Ovary (tissue), 9 donors: ENCODE measurements around the gene BRPF3. TPM values are rescaled to one million over a fixed set of nuclear protein-coding genes. Genes with fewer than 3 reads are reported as not detected.

ENCODE experiments used
- DNase-seq, 5 donors: peaks; one replicate each; pipeline ENCODE4 v3.0.0-alpha.2; 2019 to 2020
- H3K27ac ChIP-seq, 2 donors: fragments of 200-600 bp; one replicate each; pipeline versions ENCODE4 v1.5.1 to v1.8.0; 2019 to 2022
- H3K27me3 ChIP-seq: fragments of 200-600 bp; one replicate; pipeline ENCODE4 v1.8.0; 2022
- H3K36me3 ChIP-seq: fragments of 200-600 bp; sonication (generic); one replicate; pipeline ENCODE4 v1.5.1; 2019
- H3K4me1 ChIP-seq: one replicate; pipeline ENCODE4 v1.8.1; 2013; ENCODE audit warnings: mild to moderate bottlenecking, moderate library complexity; ENCODE audit not compliant: insufficient read depth
- H3K4me3 ChIP-seq: fragments of 200-600 bp; sonication (generic); one replicate; pipeline ENCODE4 v1.5.1; 2017
- H3K9me3 ChIP-seq, 2 donors: fragments of 200-600 bp in 1 of 2; sonication (generic) in 1 of 2; one replicate each; pipeline versions ENCODE4 v1.5.1 to v1.8.1; 2013 to 2019; ENCODE audit warnings: mild to moderate bottlenecking in 1 of 2, moderate library complexity in 1 of 2
- EP300 ChIP-seq: sonication (generic); formaldehyde crosslinking; IDR thresholded peaks from one replicate; pipeline ENCODE4 v1.6.1; 2017; ENCODE audit warnings: antibody characterized with exemption
- POLR2A ChIP-seq: fragments of 450-650 bp; IDR thresholded peaks from one replicate; pipeline ENCODE4 v1.6.1; 2017; ENCODE audit warnings: antibody characterized with exemption, mild to moderate bottlenecking, moderate library complexity
- WGBS, 3 donors: extraction: QIAGEN DNeasy Blood & Tissue Kit in 1 of 3; methylation state at CpG; one replicate each; pipeline versions ENCODE4 v1.1.5 to v1.1.7; 2013 to 2017; 5-methylcytosine and 5-hydroxymethylcytosine counted together
- intact Hi-C, 4 donors: fragments of 100-400 bp; cut with DNase I; formaldehyde crosslinking; loops; one replicate each; pipeline versions ENCODE4 v1.11.0 to v1.15.1; 2022 to 2023
- polyA plus RNA-seq, 2 donors: library from polyadenylated mRNA; stranded (reverse); fragments of 200-250 nt in 1 of 2; fragments of 350-450 nt in 1 of 2; fragmentation: Illumina TruSeq in 1 of 2; extraction: RNeasy Lipid Tissue Mini Kit (QIAGEN cat#74804) in 1 of 2; gene quantifications; one replicate each; pipeline ENCODE4 v1.2.3, GENCODE V29; 2013 to 2014
- total RNA-seq, 7 donors: library from RNA; depleted of rRNA in 2 of 7; stranded (reverse); fragments of >200 nt in 2 of 7; fragmentation: NEBNext Ultra II Directional in 3 of 7; extraction: Animal tissue kit (Norgen Biotek cat#: 25700) in 3 of 7; gene quantifications; one replicate each; pipeline versions ENCODE4 v1.1.0 to v1.2.4, GENCODE V29; 2016 to 2023
- TF ChIP-seq, protein P1 (sequence below), 3 donors: fragments of 450-650 bp in 2 of 3; fragments of 200-600 bp in 1 of 3; IDR thresholded peaks; one replicate each; pipeline versions ENCODE4 v1.5.1 to v1.8.0; 2016 to 2022; ENCODE audit warnings: antibody characterized with exemption in 3 of 3, mild to moderate bottlenecking in 1 of 3
- donor health status: DM: no; HTN: no; CAD: no; lungs with moderate emphysema.
- donor health status: DM: no; HTN: no; CAD: no.
- donor health status: Bipolar disorder and iron deficiency.
- donor health status: DM: yes; HTN: yes; CAD: no.
- donor health status: DM: no; HTN: no; CAD: no.
- donor health status: DM: yes; HTN: yes; CAD: no.

Gene BRPF3
- total and polyA plus RNA-seq, 9 donors, result 15.7 to 34.5 (median 30.3) TPM

DNA sequence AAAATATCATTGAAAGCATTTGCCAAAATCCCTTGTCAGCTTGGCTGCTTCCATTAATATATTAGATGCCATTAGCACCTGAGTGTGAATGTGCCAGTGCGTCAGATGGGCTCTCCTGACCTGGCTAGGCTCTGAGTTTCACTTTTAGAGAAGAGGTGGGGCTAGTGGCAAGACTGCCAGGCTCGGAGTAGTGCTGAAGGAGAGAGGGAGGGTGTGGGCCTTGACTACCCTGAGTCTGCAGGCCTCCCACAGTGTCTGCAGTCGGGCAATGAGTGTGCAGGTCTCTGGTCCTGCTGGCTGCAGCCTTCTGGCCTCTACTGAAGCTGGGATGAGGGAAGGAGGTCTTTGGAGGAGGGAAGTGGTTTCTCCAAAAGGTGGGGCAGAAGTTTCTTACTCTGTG is 38.8 kb downstream of the BRPF3 start:
- TF ChIP-seq POLR2A, result no peak
- no peak for TF ChIP-seq EP300
- TF ChIP-seq, protein P1, sequence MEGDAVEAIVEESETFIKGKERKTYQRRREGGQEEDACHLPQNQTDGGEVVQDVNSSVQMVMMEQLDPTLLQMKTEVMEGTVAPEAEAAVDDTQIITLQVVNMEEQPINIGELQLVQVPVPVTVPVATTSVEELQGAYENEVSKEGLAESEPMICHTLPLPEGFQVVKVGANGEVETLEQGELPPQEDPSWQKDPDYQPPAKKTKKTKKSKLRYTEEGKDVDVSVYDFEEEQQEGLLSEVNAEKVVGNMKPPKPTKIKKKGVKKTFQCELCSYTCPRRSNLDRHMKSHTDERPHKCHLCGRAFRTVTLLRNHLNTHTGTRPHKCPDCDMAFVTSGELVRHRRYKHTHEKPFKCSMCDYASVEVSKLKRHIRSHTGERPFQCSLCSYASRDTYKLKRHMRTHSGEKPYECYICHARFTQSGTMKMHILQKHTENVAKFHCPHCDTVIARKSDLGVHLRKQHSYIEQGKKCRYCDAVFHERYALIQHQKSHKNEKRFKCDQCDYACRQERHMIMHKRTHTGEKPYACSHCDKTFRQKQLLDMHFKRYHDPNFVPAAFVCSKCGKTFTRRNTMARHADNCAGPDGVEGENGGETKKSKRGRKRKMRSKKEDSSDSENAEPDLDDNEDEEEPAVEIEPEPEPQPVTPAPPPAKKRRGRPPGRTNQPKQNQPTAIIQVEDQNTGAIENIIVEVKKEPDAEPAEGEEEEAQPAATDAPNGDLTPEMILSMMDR (IDR thresholded peaks at IDR 0.05), result no peak
- H3K36me3 ChIP-seq, result no peaks in the 10 kb centered on the region

DNA sequence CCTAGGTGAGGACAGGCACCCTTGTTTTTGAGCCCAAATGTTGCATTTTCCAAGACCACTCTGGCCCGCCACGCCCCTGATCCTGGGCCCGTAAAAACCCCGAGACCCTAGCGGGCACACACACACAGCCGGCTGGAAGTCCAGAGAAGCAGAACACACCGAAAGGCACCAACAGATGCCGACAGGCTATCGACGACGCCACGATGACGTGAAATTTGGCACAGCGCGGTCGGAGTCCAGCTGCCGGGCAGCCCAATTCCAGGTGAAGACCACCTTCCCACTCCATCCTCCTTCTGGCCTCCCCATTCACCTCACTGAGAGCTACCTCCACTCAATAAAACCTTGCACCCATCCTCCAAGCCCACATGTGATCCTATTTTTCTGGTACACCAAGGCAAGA is 39.3 kb downstream of the BRPF3 start:
- TF ChIP-seq EP300 (no peak), POLR2A (no peak)
- TF ChIP-seq, protein P1 (IDR thresholded peaks at IDR 0.05), result no peak
- Histone ChIP-seq H3K27me3 (no peaks in the 10 kb centered on the region), H3K36me3 (no peaks in the 10 kb centered on the region), H3K27ac (no peak overlapping the region), H3K9me3 (no peaks in the 10 kb centered on the region), H3K4me3 (no peak overlapping the region), H3K4me1 (no peaks in the 10 kb centered on the region)
- 94 to 98% (median 98%) methylated on average over 17 of the region's 17 CpGs for WGBS, 3 donors
- DNase-seq, result no peak
- intact Hi-C loops, result no loop called here

More for the DNA sequence above, 38.8 kb downstream of the BRPF3 start:
- Histone ChIP-seq H3K4me3 (no peak overlapping the region), H3K9me3 (no peaks in the 10 kb centered on the region), H3K27ac (no peak overlapping the region), H3K27me3 (no peaks in the 10 kb centered on the region), H3K4me1 (no peaks in the 10 kb centered on the region)
- 54 to 59% (median 58%) methylated on average over 3 of the region's 3 CpGs for WGBS, 3 donors
- intact Hi-C loops, result no loop called here
- DNase-seq, result no peak

DNA sequence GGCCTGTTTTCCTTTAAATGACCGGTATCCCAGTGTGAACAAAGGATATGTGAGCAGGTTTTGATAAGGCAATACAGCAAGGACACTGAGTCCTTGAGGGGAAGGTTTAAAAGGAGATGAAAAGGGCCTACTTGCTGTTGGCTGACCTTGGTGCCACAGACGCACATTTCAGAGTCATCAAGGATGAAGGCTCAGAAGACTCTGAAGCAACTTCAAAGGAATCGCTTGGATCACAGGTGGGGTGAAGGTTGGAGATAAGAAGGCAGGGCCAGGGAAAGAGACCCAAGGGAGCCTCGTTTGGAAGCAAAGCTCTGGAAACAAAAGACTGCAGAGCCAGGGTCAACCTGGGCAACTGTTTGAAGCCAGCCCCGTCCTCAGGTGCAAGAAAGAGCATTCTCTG is 43.2 kb downstream of the BRPF3 start:
- Histone ChIP-seq H3K4me1 (no peaks in the 10 kb centered on the region), H3K27me3 (no peaks in the 10 kb centered on the region), H3K4me3 (no peak overlapping the region), H3K36me3 (no peaks in the 10 kb centered on the region), H3K27ac (no peak overlapping the region), H3K9me3 (no peaks in the 10 kb centered on the region)
- TF ChIP-seq, protein P1 (IDR thresholded peaks at IDR 0.05), result no peak
- TF ChIP-seq POLR2A, result no peak
- no peak for TF ChIP-seq EP300
- no peak for DNase-seq
- WGBS, 3 donors, result 66 to 72% (median 71%) methylated on average over 5 of the region's 5 CpGs
- intact Hi-C loops, result no loop called here

DNA sequence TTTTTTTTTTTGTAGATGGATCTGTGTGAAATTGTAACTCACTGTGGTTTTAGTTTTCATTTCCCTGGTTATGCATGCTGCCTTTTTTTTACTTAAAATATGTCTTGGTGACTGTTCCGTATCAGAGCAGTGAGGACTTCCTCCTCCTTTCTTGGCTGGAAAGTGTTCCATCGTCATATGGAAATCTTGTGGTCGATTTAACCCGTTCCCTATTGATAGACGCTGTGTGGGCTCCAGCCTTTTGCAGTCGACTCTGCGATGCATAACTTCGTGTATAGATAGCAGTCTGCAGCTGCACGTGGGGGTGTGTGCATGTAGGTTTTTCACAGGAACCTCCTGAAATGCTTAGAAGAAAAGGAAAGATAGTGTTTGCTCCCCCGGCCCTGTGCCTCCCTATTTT is 45.2 kb downstream of the BRPF3 start:
- Histone ChIP-seq H3K27ac (no peak overlapping the region), H3K9me3 (no peaks in the 10 kb centered on the region), H3K4me1 (no peaks in the 10 kb centered on the region), H3K4me3 (no peak overlapping the region), H3K36me3 (no peaks in the 10 kb centered on the region), H3K27me3 (no peaks in the 10 kb centered on the region)
- intact Hi-C loops, result no loop called here
- TF ChIP-seq, protein P1 (IDR thresholded peaks at IDR 0.05), result no peak
- no peak for TF ChIP-seq POLR2A
- no peak for TF ChIP-seq EP300
- 2 to 8% (median 2%) methylated on average over 10 of the region's 10 CpGs for WGBS, 3 donors
- DNase-seq, result no peak

DNA sequence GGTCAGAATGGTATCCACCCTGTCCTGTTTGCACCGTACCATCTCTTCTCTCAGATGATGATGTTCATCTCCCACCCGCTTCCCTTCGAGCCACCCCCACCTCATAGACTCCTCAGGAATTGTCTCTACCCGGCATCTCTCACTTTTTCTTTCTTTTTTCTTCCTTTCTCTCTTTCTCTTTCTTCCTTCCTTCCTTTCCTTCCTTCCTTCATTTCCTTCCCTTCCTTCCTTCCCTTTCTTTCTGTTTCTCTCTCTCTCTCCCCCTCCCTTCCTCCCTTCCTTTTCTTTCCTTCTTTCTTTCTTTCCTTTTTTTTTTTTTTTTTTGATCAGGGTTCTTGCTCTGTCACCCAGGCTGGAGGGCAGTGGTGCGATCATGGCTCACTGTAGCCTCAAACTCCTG is 45.6 kb downstream of the BRPF3 start:
- Histone ChIP-seq H3K36me3 (no peaks in the 10 kb centered on the region), H3K9me3 (no peaks in the 10 kb centered on the region), H3K27me3 (no peaks in the 10 kb centered on the region), H3K27ac (no peak overlapping the region), H3K4me1 (no peaks in the 10 kb centered on the region), H3K4me3 (no peak overlapping the region)
- TF ChIP-seq, protein P1 (IDR thresholded peaks at IDR 0.05), result no peak
- TF ChIP-seq EP300 (no peak), POLR2A (no peak)
- 34 to 38% (median 36%) methylated on average over 5 of the region's 5 CpGs for WGBS, 3 donors
- intact Hi-C loops, result no loop called here
- DNase-seq, result no peak
